NCI-H1436 treated with DMSO at 0.1 percent for 48 hours (cell line): ENCODE data around the gene HBS1L.

ENCODE experiments used
- DNase-seq: peaks from one replicate; lab custom pipeline; 2025; lab: John Stamatoyannopoulos, UW

Gene HBS1L

DNA sequence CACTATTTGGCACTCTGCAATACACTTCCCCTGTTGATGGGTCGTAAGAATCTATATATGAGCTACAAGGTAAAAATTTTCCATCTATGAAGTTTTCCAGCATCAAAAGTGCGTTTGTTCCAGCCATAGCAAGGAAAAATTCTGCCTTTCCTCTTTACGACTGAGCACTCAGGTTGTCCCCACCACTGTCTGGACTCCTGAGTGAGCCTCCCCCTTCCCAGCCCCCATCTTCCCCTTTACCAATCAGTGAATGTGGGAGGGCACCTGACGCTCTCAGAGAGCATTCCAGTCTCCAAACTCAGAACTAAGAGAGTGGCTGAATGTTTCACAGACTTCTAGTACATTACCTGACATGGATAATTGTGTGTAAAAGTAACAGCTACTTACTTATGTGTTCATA, 104.7 kb downstream of the HBS1L start, which contains the start of gene ALDH8A1:
ALDH8A1 (minus strand) TSS at position 175 of the 400 bp plus-strand sequence; CDS start at position 127, 48 bp downstream.
- DNase-seq = no peak

DNA sequence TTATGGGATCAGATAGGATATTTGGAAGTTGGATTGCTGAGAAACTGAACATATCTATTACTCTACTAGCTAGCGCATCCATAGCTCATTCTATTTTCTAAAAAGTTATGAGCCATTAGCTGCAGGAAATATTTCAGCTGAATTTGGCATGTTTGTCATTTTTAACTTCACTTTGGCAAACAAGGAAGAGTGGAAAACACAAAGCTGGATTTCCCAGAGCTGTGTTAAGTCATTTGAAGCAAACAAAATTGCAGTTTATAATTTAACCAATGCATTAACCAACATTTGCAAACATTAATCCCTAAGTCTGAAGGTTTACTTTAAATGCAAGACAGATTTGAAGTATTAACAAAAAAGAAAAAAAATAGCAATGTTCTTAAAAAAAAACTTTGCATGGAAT, 105.9 kb downstream of the HBS1L start:
- DNase-seq = no peak

DNA sequence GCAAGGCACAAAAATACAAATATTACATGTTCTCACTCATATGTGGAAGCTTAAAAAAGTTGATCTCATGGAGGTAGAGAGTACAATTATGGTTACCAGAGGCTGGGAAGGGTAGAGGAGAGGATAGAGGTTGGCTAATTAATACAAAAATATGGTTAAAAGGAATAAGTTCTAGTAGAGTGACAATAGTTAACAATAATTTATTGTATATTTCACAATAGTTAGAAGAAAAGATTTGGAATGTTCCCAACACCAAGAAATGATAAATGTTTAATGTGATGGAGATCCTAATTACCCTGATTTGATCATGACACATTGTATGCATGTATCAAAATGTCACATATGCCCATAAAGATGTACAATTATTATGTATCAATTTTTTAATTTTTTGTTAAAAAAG, 106.5 kb downstream of the HBS1L start:
- DNase-seq = no peak

DNA sequence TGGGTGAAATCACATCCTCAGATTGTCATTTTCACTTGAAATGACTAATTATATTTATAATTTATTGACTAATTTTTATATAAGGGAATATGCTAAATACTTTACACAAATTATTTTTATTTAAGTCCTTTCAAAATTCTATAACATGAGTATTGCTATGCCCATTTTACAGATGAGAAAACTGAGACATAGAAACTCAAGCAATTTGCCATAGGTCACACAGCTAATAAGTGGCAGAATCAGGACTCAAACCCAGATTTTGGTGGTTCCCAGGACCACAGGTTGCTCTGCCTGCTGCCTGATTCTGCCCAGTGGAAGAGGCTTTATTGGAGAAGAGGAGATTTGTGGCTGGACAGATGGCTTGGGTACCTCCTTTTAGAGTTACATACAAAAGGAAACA, 109.6 kb downstream of the HBS1L start:
- DNase-seq = no peak

DNA sequence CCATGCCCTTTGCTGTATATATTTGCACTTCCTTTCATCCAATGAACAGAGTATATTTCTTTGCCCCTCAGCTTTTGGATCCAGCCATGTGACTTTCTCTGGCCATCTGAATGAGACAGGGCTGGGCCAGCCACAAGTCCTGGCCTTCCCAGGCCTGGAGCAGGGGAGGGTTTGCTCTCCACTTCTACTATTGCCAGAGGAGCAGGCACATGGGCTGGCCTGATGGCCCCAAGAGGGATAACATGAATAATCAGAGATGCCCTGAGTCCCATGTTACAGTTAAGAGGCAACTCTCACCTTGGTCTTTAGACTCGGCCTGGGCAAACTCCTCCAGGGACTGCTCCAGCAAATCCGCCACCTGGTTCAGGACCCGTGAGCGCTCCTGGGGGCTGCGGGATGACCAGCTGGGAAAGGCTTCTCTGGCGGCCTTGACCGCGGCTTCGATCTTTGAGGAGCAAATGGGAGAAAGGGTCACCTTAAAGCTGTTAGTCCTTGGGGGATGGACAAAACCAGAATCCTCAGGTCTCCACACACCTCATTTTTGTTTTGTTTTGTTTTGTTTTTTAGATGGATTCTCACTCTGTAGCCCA, 111.0 kb downstream of the HBS1L start:
- DNase-seq = no peak

DNA sequence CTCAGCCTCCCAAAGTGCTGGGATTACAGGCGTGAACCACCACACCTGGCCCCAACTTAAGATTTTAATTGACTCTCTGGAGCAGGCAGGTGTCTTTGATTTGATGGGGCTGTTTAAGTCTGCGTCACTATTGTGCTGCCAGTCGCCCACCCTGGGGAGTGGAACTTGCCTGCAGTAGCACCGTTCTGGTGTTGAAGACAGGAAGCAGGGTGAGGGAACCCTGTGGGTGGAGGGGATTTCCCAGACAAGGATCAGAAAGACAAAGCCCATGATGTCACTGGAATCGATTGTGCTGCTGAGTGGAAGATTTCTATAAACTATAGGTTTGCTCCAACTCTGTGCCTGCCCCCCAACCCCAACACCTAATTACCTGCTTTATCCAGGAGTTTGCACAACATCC, 115.7 kb downstream of the HBS1L start:
- no peak for DNase-seq

DNA sequence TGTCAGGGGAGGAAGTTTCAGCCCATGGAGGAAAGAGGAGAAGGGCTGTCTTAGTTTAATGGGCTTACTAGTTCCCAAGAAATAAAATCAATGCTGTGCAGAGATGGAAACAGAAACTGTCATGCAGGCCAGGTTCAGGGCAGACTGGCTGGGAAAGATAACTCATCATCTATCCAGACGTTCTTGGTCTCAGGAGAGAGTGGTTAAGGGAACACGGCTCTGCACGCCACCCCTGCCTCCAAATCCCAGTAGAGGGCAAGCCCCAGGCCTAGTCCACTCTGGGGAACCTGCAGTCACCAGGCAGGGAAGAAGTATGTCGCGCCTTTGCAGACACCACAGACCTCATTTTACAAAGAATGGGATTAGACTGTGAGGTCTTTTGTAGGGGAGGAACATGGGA, 117.2 kb downstream of the HBS1L start:
- no peak for DNase-seq

DNA sequence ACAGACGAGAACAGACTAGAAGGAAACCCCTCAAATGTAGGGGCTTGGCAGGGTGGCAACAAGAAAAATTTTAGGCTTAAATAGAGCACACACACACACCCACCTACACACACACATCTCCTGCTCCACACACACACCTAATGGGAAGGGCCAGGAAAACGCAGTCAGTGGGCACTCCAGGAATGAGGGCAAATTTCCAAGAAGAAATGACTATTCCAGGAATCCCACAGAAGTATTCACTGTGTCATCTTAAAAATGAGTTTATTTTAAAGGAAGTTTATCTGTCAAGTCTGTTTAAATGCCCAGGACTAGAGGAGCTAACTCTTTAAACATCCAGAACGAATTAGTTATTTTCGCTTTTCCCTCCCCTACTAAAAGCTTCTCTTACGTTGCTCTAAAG, 117.7 kb downstream of the HBS1L start:
- DNase-seq = no peak

DNA sequence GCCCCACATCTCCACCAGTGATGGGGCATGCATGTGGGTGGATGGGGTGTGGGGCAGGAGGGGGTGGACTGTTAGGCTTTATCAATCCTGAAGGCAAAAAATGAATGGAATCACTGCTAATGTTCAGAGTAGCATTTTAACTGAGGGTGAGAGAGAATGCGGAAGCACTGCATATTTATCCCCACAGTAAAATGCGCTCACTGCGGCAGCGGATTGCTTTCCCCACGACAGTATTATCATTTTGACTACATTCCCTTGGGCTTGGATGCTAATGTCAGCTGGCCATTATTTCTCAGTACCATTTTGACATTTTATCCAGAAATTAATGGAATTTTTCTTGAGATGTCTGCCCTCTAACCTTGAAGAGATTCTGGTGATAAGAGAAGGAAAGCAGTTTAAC, 118.1 kb downstream of the HBS1L start:
- DNase-seq = no peak

DNA sequence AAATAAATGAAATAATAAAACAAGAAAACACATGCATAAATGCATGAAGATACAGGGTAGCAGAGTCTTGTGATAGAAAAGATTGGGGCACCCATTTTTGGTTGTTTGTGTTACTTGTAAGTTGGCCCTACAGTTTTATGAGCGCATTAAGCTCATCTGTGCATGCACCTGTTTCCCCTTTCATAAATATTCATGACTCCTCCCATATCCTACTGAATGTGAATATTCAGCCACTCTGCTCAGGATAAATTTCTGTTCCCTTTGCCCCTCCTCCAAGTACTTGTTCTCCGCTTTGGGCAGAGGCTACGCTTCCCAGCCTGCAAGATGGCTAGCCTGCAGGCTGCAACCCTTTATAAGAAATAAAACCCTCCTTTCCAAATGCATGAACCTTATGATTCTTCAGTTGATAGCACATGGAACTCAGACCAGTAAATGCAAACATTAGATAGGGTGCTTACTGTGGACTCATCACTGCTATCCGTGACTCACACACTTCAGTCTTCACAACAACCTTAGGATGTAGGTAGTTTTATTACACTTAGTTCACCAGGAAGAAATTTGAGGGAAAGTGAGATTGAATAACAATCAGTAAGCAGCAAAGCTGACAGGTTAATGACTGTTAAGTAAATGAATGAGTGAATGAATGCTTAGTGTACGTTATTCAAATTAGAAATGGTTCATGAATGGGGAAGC, 119.7 kb downstream of the HBS1L start:
- no peak for DNase-seq

DNA sequence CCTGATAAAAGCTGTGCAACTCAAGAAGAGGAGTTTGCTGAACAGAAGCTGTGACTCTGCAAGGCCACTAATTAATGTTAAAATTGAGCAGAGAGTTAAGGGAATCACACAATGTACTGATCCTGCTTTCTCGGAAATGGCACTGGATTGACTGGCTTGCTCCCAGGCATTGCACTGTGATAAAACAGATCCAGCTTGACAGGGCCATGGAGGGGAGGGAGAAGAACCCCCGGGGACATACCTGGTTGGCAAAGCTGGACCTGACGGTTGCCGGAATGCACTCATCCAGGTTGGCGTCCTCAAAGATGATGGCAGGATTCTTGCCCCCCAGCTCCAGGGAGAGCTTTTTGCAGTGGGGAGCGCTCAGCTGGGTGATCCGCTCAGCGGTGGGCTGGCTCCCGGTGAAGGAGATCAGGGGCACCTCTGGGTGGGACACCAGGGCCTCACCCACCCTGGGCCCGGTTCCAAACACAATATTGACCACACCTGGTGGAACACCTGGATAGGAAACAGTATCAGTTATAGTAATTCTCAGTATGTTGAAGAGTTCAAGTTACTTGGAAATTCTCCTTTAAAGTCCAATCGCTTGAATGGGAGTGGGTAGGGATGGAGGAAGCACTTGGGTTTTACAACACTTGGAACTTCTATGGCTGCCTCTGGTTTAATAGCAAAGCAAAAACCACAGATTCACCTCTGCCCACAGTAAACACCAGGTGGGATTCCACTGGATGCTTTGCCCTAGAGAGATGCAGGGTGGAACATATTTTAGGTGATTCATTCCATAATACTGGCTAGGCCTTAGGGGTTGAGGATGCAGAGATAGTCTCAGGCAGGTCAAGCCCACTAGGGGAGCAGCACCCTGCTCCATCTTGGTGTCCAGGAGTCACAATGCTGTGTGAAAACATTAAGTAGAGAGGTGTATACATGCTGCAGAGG, 121.8 kb downstream of the HBS1L start:
- no peak for DNase-seq

DNA sequence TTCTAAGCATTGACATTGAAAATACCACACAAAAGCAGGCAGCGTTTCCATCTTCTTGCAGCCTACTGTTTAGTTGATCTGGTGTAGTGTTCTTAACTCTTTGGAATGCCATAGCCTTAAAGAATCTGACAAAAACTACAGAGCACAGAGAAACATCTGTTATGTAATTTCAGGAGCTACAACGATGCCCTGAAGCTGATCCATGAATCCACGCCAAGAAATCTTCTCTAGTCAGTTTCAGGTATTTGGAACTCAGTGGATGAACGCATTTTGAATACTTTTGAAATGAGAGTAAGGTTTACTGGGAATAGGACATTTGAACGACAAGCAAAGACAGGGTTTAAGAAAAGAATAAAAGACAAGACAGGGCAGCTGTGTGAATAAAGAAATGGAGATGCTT, 122.5 kb downstream of the HBS1L start:
- no peak for DNase-seq

DNA sequence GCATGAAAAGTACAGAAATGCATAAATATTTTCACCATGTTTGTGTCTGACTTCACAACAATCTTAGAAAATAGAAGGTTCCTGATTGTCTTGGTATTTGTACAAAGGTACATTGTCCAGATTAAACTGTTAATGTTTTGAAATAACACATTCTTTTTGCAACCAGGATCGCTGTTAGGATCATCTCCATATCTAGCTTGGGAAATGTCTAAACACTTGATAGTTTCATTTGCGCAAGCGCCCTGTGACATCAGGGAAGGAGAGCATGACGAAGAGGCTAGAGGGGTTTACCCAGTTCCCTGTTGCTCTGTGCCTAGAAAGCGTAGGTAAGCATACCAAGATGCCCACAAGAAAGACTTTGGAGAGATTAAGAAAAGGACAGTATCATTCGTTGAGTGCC, 124.2 kb downstream of the HBS1L start:
- DNase-seq = no peak

DNA sequence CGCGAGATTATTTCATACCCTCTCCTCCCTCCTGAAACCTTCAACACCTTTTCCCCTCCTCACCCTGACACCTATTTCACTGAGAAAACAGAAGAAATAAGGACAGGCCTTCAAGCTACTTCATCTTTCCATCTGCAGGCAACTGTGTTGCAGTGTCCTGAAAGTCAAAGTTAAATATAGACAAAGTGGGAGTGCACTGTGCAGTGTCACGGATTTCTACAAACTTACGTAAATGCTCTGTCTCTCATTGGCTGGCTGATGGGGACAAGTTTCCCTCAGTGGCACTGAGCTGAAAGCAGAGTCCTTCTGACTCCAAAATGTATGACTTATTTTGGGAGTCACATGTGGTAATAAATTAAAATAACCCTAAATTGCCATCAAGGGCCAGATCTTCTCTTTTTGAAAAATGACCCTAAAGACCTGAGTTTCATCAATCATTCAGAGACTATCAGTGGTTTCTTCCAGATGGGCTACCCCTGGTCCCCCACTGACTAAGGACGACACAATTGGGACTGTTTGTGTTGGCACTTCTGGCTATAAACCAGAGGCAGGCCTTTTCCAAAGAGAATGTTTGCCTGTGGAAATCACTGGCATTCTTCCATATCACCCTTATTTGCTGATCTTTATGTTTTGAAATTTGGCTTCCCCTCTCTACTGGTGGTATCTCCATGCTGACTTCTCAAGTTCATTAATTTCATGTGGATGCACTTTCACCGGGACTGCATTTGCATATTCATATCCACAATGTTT, 126.3 kb downstream of the HBS1L start:
- DNase-seq = no peak

DNA sequence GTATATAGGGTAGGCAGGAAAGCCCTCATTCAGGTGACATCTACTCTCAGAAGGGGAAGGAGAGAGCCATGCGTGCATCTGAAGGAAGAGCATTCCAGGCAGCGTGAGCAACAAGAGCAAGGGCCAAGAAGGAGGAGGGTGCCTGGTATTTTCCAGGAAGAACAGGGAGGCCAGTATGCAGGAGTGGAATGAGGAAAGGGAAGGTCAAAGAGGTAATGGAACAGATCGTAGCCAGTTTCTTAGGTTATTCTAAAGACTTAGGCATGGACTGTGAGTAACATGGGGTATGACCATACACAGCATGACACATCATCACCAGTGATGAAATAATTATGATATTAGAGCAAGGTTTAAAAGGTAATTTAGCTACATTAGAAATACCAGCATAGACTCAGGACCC, 128.8 kb downstream of the HBS1L start:
- DNase-seq = no peak

DNA sequence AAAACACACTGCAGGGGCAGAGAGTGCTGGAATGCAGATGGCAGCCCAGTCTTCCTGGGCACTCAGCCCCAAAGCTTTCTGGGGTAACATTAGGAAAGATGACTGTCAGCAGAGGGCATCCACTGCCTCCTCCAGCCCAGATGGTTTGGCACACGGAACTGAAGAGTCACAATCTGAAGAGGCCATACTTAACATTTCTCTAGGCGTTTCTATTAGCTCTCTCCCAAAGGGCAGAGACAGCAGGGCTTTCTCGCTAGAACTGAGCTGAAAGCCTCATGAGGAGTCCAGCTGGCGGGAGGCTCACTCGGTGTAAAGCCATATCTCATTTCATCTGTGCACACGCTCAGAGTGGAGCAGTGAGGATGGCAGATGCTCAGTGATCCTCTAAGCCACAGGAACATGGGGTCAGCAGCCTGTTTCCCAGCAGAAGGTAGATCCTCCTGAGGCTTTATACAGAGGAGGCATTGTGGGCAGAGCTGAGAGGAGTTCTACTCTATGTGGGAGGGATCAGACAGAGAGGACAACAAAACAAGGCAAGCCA, 132.8 kb downstream of the HBS1L start:
- DNase-seq = no peak

DNA sequence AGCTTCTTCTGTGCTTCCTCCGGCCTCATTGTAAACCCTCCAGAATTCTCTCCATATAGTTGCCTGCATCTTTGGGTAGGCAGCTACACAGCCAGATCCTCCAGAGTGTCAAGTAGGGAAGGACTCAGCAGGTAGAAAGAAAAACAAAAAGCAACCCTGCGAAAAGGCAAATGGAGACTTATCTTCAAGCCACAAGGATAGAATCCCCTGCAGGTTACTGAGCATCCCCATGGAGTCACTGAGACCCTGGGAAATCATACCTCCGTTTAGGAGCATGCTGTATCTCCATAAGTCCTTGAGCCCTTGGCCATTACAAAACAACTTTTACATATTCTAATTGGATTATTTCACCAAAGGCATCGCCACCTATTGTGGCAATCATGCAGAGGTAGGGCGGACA, 133.3 kb downstream of the HBS1L start:
- no peak for DNase-seq

DNA sequence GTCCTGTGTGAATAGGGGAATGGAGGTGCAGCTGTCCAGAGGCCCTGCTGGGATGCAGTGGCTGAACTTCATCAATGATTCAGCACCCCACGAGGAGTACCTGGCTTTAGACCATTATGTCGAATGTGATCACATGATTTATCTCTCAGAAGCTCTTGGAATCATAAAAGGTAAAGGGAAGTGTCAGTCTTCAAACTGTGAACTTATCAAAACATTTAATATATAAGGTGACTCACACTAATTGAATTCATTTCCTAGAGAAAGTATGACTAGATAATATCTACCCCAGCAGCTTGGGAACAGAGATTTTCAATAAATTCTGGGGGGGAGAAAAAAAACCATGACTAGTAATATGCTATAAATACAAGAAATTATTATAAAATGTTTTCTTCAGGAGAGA, 134.2 kb downstream of the HBS1L start:
- no peak for DNase-seq

DNA sequence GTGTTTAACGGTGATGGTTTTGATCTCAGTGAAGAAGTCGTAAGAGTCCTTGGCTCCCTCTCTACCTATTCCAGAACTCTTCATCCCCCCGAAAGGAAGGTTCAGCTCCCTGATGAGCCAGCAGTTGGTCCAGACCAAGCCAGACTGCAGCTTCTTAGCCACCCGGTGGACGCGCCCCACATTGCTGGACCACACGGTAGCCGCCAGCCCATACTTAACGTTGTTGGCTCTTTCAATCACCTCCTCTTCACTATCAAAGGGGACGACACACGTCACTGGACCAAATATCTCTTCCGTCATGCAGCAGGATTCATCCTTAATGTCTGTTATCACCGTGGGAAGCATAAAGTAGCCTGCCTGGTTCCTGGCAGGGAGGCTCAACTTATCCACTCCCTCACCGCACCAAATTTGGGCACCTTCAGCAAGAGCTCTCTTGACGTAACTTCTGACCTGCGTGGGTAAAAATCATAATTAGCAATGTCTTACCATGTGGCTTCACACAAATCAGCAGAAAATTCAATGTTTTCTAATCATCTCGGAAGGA, 136.1 kb downstream of the HBS1L start:
- DNase-seq = no peak

DNA sequence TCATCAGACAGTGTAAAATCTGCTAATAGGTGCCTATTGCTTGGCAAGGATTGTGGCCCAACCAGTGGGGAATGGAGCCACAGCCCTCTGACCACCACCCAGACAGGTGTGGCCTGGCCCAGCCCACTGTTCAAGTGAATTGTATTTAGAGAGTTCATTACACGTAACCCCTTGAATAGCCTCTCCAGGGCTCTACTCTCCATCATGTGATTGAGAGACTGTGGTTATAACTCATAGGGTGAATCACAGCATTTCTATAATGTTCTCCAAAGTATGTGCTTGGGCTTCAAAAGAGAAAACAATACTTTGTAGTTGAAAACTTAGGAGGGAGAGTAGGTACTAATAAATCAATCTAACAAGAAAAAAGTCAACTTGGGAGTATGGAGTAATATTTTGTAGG, 143.1 kb downstream of the HBS1L start:
- DNase-seq = no peak

DNA sequence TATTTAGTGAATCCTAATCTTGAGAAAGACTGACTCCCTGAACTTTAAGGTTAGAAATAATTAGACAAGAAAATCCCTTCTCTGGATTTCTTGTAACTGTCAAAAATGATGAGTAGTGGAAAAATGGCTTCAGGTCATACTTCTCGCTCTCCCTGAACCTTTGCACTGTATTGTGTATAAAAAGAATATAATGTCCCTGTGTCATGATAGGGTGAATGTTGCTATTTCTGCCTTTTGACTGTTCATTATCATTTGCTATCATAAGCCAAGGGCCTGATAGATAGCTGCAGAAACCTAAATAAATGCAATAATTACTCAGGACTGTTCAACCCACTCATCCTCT, 144.1 kb downstream of the HBS1L start:
- DNase-seq = no peak
